Keratinocyte (primary cell): Measurements from ENCODE around the gene PARL. TPM values are rescaled to one million over a fixed set of nuclear protein-coding genes. Genes with fewer than 3 reads are reported as not detected.
A peak's percentile ranks its signal among the peaks of the same experiment; 100 is the strongest.

Source experiments
- DNase-seq: peaks from one replicate; pipeline ENCODE4 v3.0.0-alpha.2; 2011; ENCODE audit warnings: low read depth, missing footprints, low spot score
- FAIRE-seq: peaks from 2 replicates; lab custom pipeline; 2011; peaks lifted over from hg19 to GRCh38; lab: Jason Lieb, UNC
- H2AFZ ChIP-seq: 2 replicates; pipeline ENCODE4 v1.6.0; 2012; ENCODE audit warnings: low read length, control low read depth, inconsistent platforms; ENCODE audit not compliant: control insufficient read depth
- H3K27ac ChIP-seq: 2 replicates; pipeline ENCODE4 v1.5.1; 2011; ENCODE audit warnings: low read length; ENCODE audit not compliant: control insufficient read depth, insufficient read depth
- H3K27me3 ChIP-seq: 3 replicates; pipeline ENCODE4 v1.6.0; 2011; ENCODE audit warnings: low read length; ENCODE audit not compliant: control insufficient read depth, insufficient read depth; ENCODE audit errors: extremely low read depth
- H3K36me3 ChIP-seq, 2 experiments: 2 replicates in 1 of 2; 3 replicates in 1 of 2; pipeline ENCODE4 v1.5.1; 2011; ENCODE audit warnings: low read length in 2 of 2, mild to moderate bottlenecking in 1 of 2; ENCODE audit not compliant: control insufficient read depth in 2 of 2, insufficient read depth in 2 of 2; ENCODE audit errors: extremely low read depth in 1 of 2
- H3K4me1 ChIP-seq: 3 replicates; pipeline ENCODE4 v1.5.1; 2011; ENCODE audit warnings: low read length; ENCODE audit not compliant: control insufficient read depth, insufficient read depth; ENCODE audit errors: extremely low read depth
- H3K4me2 ChIP-seq: 3 replicates; pipeline ENCODE4 v1.6.0; 2011; ENCODE audit warnings: low read depth, low read length; ENCODE audit not compliant: control insufficient read depth, insufficient read depth; ENCODE audit errors: extremely low read depth
- H3K4me3 ChIP-seq, 3 experiments: fragments of 200-600 bp in 1 of 3; sonication (generic) in 1 of 3; 2 replicates in 2 of 3; 3 replicates in 1 of 3; pipeline ENCODE4 v1.5.1; 2011 to 2016; ENCODE audit warnings: low read length in 3 of 3, mild to moderate bottlenecking in 3 of 3, control low read depth in 2 of 3, inconsistent platforms in 1 of 3, low read depth in 1 of 3, mixed read lengths in 1 of 3, mixed run types in 1 of 3, moderate library complexity in 1 of 3; ENCODE audit not compliant: control insufficient read depth in 2 of 3, insufficient read depth in 2 of 3; ENCODE audit errors: extremely low read depth in 1 of 3
- H3K79me2 ChIP-seq: 2 replicates; pipeline ENCODE4 v1.6.0; 2012; ENCODE audit warnings: low read length; ENCODE audit not compliant: control insufficient read depth, insufficient read depth
- H3K9ac ChIP-seq: 3 replicates; pipeline ENCODE4 v1.6.0; 2011; ENCODE audit warnings: low read length; ENCODE audit not compliant: control insufficient read depth, insufficient read depth; ENCODE audit errors: extremely low read depth
- H3K9me1 ChIP-seq: 3 replicates; pipeline ENCODE4 v1.6.0; 2011; ENCODE audit warnings: low read length; ENCODE audit not compliant: control insufficient read depth, insufficient read depth; ENCODE audit errors: extremely low read depth
- H3K9me3 ChIP-seq: 2 replicates; pipeline ENCODE4 v1.5.1; 2012; ENCODE audit warnings: low read depth, low read length; ENCODE audit not compliant: control insufficient read depth
- H4K20me1 ChIP-seq: 3 replicates; pipeline ENCODE4 v1.6.0; 2011; ENCODE audit warnings: low read length; ENCODE audit not compliant: control insufficient read depth, insufficient read depth; ENCODE audit errors: extremely low read depth
- EZH2 ChIP-seq: IDR thresholded peaks from one replicate; pipeline ENCODE4 v1.6.1; 2012; ENCODE audit warnings: inconsistent platforms, mild to moderate bottlenecking, low read length, moderate library complexity
- dilution Hi-C: fragments of 300-500 bp; cut with MboI; formaldehyde crosslinking; loops from one replicate; pipeline ENCODE4 v1.7.0; 2020; ENCODE audit warnings: low sequenced_read_pairs; ENCODE audit not compliant: extremely low pct_ligation_motif_present
- polyA plus RNA-seq, 5 experiments: library from polyadenylated mRNA; depleted of rRNA in 3 of 5; stranded (reverse) in 3 of 5; stranded (forward) in 1 of 5; unstranded in 1 of 5; fragments of >200 nt; gene quantifications; 1 replicate in 1 of 5; 2 replicates in 3 of 5; 3 replicates in 1 of 5; pipeline versions ENCODE4 v1.2.1 to v1.2.3, GENCODE V29; 2011 to 2012; ENCODE audit warnings: missing spikeins in 2 of 5, low read depth in 1 of 5, low replicate concordance in 1 of 5
- TF ChIP-seq, protein P1 (sequence below), 3 experiments: IDR thresholded peaks in 1 of 3; conservative IDR thresholded peaks in 1 of 3; optimal IDR thresholded peaks in 1 of 3; 2 replicates in 2 of 3; 3 replicates in 1 of 3; pipeline versions ENCODE3 to v1.5.1; 2011; ENCODE audit warnings: low read length in 3 of 3, mild to moderate bottlenecking in 3 of 3, moderate library complexity in 2 of 3, control low read depth in 1 of 3, inconsistent platforms in 1 of 3; ENCODE audit not compliant: insufficient read depth in 2 of 3; ENCODE audit errors: extremely low read depth in 1 of 3

Gene PARL
- polyA plus RNA-seq, 1 donor (not counting 4 experiments of a cell fraction or from before 2014, with no cell fraction given), result 68.9 TPM

DNA sequence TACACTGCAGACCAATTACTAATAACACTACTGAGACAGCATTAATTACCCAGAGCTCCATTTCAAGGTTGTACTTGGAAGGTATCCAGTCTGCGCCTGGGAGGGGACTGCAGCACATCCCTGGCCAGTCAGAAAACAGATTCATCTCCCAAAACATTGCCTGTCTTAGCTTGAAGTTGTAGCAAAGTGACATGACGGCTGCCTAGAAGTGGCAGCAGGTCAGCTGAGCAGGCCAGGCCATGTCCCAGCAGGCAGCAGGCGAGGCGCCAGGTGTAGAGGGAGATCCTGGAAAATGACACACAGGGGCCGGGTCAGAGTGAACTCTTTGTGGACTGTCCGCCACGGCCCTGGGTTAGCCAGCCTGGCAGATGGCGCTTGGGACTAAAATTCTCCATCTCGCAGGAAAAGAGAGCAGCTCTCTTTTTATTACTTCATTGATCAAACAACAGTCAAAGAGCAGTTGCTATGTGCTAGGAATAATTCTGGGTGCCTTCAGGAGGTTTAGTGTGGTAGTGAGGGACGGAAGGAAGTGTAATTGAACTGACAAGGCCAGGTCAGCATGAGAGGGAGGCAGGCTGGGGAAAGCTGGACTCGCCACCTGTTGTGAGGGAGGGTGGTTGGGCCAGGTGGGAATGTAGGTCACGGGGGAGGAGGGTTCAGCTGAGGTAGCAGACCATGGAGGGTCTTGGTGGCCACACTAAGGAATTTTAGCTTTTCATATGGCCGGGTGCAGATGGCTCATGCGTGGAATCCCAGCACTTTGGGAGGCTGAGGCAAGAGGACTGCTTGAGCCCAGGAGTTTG is 58.0 kb downstream of the PARL start:
- no peaks in the 10 kb centered on the region for H3K9me1 ChIP-seq
- no peak for DNase-seq
- H4K20me1 ChIP-seq, result no peaks in the 10 kb centered on the region
- H3K9me3 ChIP-seq, result no peaks in the 10 kb centered on the region
- no peak overlapping the region for H2AFZ ChIP-seq
- no peak overlapping the region for H3K4me3 ChIP-seq
- dilution Hi-C loops, result no loop called here
- no peak for TF ChIP-seq EZH2
- TF ChIP-seq, protein P1, sequence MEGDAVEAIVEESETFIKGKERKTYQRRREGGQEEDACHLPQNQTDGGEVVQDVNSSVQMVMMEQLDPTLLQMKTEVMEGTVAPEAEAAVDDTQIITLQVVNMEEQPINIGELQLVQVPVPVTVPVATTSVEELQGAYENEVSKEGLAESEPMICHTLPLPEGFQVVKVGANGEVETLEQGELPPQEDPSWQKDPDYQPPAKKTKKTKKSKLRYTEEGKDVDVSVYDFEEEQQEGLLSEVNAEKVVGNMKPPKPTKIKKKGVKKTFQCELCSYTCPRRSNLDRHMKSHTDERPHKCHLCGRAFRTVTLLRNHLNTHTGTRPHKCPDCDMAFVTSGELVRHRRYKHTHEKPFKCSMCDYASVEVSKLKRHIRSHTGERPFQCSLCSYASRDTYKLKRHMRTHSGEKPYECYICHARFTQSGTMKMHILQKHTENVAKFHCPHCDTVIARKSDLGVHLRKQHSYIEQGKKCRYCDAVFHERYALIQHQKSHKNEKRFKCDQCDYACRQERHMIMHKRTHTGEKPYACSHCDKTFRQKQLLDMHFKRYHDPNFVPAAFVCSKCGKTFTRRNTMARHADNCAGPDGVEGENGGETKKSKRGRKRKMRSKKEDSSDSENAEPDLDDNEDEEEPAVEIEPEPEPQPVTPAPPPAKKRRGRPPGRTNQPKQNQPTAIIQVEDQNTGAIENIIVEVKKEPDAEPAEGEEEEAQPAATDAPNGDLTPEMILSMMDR (optimal IDR thresholded peaks at IDR 0.05 in 1 of 3, IDR thresholded peaks at IDR 0.05 in 1 of 3, conservative IDR thresholded peaks at IDR 0.05 in 1 of 3; ENCODE audit: extremely low read depth in 1 of 3, insufficient read depth in 2 of 3, low read length in 3 of 3), result no peak
- H3K4me1 ChIP-seq, result peaks cover 17% of the 10 kb centered on the region
- no peaks in the 10 kb centered on the region for H3K27me3 ChIP-seq
- peak; percentile 66 for FAIRE-seq
- H3K9ac ChIP-seq, result no peak overlapping the region
- no peak overlapping the region for H3K27ac ChIP-seq
- peak overlapping the region; percentile 3 for H3K4me2 ChIP-seq
- H3K79me2 ChIP-seq, result no peaks in the 10 kb centered on the region
- H3K36me3 ChIP-seq, result peaks cover 2 to 12% of the 10 kb centered on the region in 2 experiments

DNA sequence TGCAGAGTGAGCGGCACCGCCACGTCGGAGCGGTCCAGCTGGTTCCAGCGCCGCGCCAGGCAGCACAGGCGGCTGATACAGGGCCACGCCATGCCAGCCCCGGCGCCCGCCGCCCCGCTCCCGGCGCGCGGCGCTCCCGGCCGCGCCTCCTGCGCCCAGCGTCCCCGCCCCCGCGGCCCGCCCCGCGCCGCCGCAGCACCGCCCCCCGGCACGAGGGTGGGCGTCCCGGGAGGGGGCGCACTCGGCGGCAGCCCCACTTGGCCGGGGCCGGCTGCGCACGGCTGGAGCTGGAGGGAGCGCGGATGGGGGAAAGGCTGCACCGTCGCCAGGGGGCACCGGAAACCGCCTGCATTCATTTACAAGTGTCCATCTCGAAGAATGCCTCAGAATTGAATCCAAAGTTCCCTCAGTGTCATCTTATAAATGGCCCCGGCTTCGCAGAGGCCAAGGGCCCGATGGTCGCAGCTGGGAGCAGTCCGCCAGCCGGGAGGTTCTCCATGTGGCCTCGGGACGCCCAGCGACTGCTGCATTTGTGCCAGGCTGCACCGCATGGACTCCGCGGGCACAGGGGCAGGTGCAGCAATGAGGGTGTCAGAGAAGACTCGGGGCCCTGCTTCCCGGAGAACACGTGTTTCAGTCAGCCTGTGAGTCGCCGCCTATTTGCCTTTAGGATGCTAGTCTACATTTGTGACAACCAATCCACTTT is 59.1 kb downstream of the PARL start, which contains the start of gene MAP6D1:
MAP6D1 (minus strand) TSS at position 122 of the 706 bp plus-strand sequence; CDS start at position 92, 30 bp downstream.
- H3K9me1 ChIP-seq, result no peaks in the 10 kb centered on the region
- TF ChIP-seq EZH2, result no peak
- TF ChIP-seq, protein P1 (optimal IDR thresholded peaks at IDR 0.05 in 1 of 3, IDR thresholded peaks at IDR 0.05 in 1 of 3, conservative IDR thresholded peaks at IDR 0.05 in 1 of 3; ENCODE audit: extremely low read depth in 1 of 3, insufficient read depth in 2 of 3, low read length in 3 of 3), result peak in 2 of 3 experiments; percentile 13 to 49
- no peak within 1 kb of the TSS for H3K27ac ChIP-seq

More for the DNA sequence above, 59.1 kb downstream of the PARL start, which contains the start of gene MAP6D1:
- Histone ChIP-seq H3K36me3 (peaks cover 2 to 12% of the 10 kb centered on the region in 2 experiments), H3K4me1 (peaks cover 17% of the 10 kb centered on the region), H3K27me3 (no peaks in the 10 kb centered on the region), H4K20me1 (no peaks in the 10 kb centered on the region), H3K4me2 (peak within 1 kb of the TSS; percentile 81), H3K9me3 (no peaks in the 10 kb centered on the region), H3K4me3 (peak within 1 kb of the TSS; percentile 48 to 64 (median 57)), H3K9ac (peak within 1 kb of the TSS; percentile 44), H2AFZ (peak within 1 kb of the TSS; percentile 71), H3K79me2 (no peaks in the 10 kb centered on the region)
- no peak for FAIRE-seq
- no peak for DNase-seq
- dilution Hi-C loops, result no loop called here
